D721Med (cell line): ENCODE data around the gene GPAM.
"Not testable (repeated sequence)": the region's sequence is repeated elsewhere in the genome, so short reads cannot be mapped to it uniquely, and the experiment has no call there.

Source experiments
- DNase-seq: peaks from one replicate; pipeline ENCODE4 v3.0.0; 2011; ENCODE audit warnings: low spot score; ENCODE audit not compliant: insufficient read length
- FAIRE-seq: peaks from 2 replicates; lab custom pipeline; 2011; peaks lifted over from hg19 to GRCh38; lab: Jason Lieb, UNC
- TF ChIP-seq, protein P1 (sequence below): IDR thresholded peaks from 2 replicates; pipeline ENCODE4 v1.5.1; 2012; ENCODE audit warnings: mild to moderate bottlenecking, control low read depth; ENCODE audit not compliant: insufficient read depth; ENCODE audit errors: missing control alignments

The GPAM gene, protein sequence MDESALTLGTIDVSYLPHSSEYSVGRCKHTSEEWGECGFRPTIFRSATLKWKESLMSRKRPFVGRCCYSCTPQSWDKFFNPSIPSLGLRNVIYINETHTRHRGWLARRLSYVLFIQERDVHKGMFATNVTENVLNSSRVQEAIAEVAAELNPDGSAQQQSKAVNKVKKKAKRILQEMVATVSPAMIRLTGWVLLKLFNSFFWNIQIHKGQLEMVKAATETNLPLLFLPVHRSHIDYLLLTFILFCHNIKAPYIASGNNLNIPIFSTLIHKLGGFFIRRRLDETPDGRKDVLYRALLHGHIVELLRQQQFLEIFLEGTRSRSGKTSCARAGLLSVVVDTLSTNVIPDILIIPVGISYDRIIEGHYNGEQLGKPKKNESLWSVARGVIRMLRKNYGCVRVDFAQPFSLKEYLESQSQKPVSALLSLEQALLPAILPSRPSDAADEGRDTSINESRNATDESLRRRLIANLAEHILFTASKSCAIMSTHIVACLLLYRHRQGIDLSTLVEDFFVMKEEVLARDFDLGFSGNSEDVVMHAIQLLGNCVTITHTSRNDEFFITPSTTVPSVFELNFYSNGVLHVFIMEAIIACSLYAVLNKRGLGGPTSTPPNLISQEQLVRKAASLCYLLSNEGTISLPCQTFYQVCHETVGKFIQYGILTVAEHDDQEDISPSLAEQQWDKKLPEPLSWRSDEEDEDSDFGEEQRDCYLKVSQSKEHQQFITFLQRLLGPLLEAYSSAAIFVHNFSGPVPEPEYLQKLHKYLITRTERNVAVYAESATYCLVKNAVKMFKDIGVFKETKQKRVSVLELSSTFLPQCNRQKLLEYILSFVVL

DNA sequence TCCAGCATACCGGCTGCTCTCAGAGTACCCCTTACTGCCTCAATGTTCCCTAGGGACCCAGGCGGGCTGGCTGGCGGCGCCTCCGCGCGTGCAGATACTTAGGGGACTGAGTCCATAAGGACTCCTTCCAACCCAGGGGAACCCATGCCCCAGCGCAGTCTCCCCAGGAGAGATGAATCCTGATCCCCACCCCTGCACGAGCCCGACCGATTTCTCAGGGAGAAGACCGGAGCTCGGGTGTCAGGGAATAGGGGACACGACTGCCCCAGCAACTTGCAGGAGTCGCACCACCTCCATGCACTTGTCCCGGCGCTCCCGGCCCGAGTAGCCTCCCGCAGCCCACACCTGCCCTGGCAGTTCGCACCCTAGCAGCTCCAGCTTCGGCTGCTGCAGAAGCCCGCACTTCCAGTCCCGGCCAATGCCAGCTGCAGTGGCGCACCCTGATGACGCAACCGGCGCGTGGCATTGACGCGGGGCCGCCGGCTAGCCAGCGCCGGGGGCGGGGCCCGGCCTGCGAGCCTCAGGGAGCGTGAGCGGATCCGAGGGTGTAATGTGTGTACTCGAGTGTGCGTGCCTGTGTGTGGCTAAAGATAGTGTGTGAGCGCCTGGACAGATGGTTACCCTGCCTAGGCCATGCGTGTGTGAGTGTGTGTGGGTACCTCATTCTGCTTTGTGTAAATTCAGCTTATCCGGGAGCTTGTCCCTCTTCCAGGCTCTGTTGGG is at the start of gene GPAM:
TSS of gene GPAM (minus strand) at position 437 of the 723 bp plus-strand sequence. CDS start 1,981 bp downstream, outside the sequence.
- DNase-seq (peak; percentile 25), FAIRE-seq (no peak)
- TF ChIP-seq, protein P1, sequence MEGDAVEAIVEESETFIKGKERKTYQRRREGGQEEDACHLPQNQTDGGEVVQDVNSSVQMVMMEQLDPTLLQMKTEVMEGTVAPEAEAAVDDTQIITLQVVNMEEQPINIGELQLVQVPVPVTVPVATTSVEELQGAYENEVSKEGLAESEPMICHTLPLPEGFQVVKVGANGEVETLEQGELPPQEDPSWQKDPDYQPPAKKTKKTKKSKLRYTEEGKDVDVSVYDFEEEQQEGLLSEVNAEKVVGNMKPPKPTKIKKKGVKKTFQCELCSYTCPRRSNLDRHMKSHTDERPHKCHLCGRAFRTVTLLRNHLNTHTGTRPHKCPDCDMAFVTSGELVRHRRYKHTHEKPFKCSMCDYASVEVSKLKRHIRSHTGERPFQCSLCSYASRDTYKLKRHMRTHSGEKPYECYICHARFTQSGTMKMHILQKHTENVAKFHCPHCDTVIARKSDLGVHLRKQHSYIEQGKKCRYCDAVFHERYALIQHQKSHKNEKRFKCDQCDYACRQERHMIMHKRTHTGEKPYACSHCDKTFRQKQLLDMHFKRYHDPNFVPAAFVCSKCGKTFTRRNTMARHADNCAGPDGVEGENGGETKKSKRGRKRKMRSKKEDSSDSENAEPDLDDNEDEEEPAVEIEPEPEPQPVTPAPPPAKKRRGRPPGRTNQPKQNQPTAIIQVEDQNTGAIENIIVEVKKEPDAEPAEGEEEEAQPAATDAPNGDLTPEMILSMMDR = no peak

DNA sequence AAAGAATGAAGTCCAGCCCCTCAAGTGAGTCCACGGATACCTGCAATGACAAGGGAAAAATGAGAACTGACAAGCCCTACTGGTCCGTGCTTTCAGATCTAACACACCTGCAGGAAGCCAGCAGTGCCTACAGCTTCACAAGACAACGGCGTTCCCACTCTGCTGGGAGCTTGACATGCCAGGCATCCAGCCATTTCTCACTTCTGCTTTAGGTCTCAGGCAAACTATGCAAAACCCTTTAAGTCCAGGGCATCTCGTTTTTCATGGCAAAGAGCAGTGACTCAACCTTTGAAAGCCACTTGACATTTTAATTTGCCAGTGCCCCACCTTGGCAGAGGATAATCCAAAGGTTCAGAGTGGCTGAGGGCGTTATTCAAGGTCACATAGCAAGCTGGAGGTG is 49.1 kb upstream of the GPAM start:
- TF ChIP-seq, protein P1 = no peak
- FAIRE-seq (no peak), DNase-seq (no peak)

DNA sequence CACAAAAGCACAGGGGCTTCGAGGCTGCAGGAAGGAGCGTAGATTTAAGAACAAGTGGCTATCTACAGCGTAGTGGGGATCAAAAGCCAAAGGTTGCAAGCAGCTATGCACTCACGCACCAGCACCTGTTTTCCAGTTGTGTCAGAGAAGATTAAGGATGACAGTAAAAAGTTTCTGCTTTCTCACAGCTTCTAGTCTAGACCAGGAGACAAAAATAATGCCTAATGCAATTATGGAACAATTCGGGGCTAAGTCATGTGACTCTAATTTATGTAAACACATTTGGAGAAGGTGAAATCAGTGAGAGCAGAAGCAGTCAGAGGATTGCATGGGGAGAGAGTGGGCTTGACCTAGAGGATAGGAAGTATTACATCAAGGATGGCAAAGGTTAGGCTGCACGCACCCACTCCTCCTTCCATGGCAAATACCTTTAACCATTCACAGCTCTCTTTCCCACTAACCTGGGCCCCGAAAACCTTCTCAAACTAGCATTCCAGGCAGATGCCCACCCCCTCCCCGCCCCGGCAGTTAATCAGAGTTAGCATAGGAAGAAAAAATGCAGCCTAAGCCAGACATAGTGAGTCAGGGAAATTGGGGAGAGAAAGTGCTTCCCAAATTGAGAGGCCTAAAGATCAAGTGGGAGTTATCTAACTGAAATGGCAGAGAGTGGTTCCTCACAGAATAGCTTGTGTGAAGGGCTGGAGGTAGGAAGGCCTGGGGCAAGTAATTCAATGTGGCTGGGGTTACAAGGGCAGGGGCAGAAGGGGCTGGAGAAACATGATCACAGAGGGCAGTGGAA is 48.2 kb upstream of the GPAM start:
- FAIRE-seq = no peak
- no peak for DNase-seq
- TF ChIP-seq, protein P1 = no peak

DNA sequence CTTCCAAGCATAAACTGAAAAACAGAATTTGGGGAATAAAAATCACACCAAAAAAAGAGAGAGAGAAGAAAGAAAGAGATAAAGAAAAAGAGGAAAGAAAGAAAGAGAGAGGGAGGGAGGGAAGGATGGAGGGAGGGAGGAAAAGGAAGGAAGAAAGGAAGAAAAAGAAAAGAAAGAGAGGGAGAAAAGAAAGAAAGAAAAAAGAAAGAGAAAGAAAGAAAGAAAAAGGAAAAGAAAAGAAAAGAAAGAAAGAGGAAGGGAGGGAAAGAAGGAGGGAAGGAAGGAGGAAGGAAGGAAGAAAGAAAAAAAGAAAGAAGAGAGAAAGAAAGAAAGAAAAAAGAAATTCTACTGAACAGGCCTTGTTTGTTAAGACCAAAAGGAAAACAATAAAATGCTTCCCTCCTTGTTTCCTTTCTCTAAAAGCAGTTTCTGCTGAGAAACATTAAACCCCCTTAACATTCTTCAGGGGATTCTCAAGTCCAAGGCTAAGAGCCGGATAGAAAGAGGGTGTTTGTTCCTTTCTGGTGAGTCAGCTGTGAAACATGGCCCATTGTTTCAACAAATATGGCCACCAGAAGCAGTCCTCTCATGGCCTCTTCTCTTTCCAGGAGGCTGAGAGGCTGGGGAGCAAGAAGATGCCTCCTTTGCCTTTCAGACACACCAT is 46.9 kb upstream of the GPAM start:
- TF ChIP-seq, protein P1 = no peak
- FAIRE-seq (no peak), DNase-seq (no peak)

DNA sequence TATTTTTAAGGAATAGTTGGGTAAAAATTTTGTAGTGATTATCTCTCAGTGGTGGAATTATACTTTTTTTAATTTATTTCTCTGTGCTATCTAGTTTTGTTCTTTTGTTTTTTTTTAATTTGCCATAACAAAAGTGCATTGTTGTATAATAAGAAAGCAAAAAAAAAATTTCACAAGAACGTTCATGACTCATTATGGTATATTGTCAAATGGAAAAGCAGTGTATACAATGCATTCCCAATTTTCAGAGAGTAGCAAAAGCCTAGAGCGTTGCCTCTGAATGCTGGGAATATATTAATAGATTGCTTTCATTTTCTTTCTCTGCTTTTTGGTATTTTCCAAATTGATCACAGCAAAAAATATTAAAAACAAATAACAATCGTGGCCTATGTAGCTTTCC is 46.3 kb upstream of the GPAM start:
- FAIRE-seq (no peak), DNase-seq (no peak)
- TF ChIP-seq, protein P1 = no peak

DNA sequence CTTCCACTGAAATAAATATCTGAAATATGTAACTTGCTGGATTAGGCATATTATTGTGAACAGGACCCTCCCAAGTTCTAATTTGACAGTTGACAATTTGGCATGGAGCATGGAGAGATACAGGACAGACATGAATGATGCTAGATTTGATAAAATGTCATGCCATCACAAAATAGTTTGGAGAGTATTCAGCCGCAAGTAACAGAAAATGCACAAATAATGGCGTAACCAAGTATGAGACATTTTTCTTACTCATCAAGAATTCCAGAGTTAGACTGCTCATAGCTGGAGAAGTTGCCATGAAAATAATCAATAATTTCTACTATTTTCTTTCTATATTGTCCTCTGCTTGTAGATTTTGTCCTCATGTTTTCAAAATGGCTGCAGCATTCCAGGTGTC is 45.5 kb upstream of the GPAM start:
- TF ChIP-seq, protein P1 = no peak
- no peak for FAIRE-seq
- DNase-seq = no peak

DNA sequence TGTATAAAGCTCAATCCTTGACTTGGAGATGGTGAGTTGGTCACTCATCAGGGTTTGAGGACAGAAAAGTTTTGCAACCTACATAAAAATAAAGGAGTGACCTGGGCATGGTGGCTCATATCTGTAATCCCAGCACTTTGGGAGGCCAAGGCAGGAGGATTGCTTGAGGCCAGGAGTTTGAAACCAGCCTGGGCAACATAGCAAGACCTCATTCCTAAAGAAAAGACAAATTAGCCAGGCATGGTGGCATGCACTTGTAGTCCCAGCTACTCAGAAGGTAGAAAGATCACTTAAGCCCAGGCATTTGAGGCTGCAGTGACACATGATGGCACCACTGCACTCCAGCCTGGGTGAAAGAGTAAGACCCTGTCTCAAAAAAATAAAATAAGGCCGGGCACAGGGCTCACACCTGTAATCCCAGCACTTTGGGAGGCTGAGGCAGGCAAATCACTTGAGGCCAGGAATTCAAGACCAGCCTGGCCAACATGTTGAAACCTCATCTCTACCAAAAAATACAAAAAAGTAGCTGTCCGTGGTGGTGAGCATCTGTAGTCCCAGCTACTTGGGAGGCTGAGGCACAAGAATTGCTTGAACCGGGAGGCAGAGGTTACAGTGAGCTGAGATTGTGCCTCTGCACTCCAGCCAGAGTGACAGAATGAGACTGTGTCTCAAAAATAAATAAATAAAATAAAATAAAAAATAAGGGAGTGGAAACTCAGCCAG is 45.0 kb upstream of the GPAM start:
- not testable (repeated sequence) for DNase-seq, FAIRE-seq
